KG1 (cell line): ENCODE measurements around the gene ADRA2B.

Experiments
- DNase-seq: peaks from one replicate; lab custom pipeline; 2025; lab: John Stamatoyannopoulos, UW

ADRA2B gene

DNA sequence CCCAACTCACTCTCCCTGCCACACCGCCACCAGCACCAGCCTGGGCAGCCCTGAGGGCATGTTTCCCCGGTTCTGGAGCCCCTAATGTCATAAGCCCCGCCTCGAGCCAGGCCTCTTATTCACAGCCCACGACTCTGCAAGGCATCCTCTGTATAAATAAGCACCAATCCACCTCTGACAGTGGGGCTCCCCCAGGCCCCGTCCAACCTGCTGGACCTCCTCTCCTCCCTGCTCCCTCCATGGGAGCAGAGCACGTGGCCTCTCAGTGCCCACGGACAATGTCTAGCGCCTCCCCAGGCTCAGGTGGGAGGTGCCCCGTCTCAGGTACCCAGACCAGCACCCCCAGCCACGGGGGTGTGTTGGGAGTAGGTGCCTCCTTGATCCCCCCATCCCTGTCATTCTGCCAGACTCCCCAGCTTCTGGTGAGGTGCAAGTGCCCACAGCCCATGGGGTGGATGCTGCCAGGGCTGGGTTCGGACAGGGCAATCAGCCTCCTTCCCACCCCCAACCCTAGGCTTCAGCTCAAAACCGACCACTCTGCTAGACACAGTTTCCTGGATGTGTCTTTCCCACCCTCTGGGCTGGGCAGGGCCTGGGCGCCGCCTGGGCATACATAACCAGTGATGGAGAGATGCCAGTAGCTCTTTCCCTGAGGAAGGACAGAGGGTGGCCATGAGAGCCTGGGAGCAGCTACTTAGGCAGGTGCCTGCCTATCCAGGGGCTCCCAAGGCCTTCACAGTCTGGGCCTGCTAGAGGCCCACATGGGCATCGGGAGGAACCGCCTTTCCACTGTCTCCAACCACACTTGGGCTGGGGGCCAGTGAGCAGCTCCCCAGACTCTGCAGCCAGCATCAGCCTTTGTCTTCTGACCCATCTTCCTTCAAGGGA is 1.6 kb upstream of the ADRA2B start:
- no peak for DNase-seq

DNA sequence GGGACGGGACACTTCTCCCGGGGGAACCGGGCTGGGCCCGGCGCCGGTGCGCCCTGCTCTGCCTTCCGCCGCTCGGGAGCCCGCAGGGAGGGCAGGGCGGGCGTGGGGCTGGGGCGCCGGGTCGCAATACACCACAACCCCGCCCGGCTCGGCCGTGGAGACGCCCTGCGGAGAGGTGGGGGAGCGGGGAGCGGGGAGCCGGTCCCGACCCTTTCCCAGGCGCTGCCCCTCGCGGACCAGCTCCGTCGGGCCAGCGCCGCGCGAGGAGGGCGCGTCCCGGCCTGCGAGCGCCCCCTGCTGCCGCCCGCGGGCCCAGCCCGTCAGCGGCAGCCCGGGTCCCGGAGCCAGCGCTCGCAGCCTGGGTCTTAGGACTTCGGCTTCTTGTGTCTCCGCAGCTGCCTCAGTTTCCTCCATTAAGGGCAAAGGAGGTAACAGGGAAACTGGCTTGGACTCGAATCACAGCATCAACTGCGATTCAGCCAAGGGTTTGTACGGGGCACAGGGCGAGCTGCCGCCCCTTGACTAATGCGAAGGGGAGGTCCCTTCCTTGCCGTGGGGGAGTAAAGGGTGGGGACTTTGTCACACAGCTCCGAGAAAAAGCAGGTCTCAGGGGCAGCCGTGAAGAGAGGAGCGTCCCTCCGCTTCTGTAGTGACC is 635 bp upstream of the ADRA2B start:
- DNase-seq, result no peak

DNA sequence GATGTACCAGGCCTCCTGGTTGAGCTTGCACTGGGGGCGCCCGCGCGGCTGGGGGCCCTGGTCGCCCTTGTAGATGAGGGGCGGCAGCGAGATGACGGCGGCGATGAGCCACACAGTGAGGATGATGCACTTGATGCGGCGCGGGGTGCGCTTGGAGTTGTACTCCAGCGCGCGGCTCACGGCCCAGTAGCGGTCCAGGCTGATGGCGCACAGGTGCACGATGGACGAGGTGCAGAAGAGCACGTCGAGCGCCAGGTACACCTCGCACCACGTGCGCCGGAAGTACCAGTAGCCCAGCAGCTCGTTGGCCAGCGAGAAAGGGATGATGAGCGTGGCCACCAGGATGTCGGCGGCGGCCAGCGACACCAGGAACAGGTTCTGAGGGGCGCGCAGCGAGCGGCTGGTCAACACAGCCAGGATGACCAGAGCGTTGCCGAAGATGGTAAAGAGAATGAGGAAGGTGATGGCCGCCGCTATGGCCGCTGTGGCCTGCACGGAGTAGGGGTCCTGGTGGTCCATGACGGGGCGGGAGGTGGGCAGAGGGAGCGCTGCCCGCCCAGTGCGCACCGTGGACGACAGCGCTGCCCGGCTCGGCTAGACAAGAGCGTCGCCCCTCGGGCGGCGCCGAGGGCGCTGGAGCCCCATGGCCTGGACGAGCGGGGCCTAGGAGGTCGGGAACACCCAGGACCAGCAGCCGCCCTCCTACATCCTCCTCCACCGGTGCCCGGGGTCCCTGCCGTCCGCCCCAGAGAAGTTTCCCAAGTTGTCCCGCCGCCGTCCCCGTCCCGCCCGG is 544 bp downstream of the ADRA2B start:
- no peak for DNase-seq

DNA sequence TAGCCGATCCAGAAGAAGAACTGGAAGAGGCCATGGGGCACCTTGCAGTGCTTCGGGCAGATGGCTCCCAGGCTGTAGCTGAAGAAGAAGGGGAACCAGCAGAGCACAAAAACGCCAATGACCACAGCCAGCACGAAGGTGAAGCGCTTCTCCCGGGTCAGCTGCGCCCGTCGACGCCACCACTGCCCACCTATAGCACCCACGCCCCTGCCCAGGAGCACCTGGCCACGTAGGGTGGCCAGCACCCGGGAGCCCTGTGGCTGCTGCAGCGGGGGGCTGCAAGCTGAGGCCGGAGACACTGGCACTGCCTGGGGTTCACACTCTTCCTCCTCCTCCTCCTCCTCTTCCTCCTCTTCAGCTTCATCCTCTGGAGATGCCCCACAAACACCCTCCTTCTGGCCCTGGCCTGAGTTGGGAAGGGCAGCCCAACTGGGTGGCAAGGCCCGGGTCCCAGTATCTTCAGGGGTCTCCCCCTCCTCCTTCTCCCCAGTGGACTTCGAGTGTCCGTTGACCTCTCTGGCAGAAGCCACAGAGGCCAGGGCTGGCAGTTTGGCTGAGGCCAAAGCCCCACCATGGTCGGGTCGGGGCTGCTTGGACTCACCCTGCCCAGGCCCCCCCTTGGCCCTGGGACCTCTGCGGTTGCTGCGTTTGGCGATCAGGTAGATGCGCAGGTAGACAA is 1.3 kb downstream of the ADRA2B start:
- no peak for DNase-seq

DNA sequence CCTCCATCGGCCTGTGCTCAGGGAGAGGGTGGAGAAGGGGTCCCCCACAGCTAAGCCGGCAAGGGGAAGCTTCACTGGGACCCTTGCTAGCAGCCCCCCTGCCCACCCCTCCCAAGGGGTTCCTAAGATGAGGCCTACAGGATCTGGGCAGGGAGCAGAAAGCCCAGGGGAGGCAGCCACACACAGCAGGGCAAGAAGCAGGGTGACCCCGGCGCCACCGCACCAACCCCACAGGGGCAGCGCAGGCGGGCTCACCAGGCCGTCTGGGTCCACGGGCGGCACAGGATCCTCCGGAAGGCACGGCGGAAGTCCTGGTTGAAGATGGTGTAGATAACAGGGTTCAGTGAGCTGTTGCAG is 1.8 kb downstream of the ADRA2B start:
- DNase-seq, result no peak

DNA sequence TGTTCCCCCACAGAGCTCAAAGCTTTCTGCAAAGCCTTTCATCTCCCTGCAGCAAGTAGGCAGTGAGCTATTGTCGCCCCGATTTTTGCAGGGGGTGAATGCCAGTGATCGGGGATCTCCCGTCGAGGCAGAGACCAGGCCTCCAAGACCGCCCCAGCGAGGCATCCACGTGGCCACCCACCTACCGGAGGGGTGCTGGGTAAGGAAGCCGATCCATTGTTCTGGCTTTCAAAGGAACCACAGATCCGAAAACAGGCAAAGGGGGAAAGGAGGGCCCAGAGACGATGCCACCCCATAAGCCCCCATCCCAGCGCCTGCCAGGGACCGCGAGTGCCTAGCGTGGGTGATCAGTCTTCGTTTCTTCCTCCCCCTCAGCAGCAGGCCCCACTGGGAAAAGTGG is 2.4 kb downstream of the ADRA2B start:
- no peak for DNase-seq

DNA sequence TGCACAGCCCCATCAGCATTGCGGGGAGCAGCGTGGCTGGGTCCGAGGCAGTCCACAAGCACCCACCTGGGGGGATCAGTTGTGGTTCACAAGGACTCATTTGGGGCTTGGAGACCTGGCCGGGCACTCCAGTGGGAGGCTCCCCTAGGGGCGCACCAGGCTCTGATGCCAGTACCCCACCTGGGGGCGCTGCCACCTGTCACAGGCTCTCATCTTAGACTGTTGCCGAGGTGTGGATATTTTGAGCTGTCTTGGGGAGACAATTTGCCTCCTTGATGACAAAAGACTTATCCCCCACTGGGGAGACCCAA is 3.0 kb downstream of the ADRA2B start:
- no peak for DNase-seq

DNA sequence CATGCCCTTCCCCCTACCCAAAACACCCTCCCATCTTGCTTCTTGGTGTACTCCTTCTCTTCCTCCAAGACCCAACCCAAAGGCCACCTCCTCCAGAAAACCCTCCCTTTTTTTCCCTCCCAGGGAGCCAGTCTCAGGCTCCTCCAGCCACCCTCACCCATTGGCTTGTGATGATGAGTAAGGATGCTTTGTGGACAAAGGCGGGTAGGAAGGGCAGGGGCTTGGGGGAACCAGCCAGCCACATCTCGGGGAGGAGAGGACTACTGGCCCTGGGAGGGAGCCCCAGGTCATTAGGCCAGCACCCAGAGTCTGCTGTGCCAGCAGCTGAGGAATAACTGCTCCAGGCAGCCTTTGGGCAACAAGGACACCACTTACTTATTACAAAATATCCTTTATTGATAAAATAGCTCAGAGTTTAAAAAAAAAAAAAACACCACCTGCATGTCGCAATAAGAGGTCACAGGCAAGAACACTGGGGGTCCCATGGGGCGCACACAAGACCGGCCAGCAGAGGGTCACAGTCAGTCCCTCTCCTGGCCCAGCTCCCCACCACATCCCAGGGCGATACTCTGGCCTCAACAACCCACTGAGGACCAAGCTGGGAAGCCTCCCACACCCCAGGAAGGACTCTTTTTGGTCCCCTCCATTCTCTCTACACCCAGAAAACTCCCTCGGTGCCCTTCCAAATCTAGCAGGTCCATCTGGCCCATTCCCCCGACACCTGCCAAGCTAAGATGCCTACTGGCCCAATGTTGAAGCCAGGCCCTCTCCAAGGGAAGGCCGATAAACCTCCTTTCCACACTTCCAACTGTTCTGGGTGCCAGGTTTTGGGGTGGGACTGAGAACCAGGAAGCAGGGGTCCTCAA is 3.6 kb downstream of the ADRA2B start:
- no peak for DNase-seq

DNA sequence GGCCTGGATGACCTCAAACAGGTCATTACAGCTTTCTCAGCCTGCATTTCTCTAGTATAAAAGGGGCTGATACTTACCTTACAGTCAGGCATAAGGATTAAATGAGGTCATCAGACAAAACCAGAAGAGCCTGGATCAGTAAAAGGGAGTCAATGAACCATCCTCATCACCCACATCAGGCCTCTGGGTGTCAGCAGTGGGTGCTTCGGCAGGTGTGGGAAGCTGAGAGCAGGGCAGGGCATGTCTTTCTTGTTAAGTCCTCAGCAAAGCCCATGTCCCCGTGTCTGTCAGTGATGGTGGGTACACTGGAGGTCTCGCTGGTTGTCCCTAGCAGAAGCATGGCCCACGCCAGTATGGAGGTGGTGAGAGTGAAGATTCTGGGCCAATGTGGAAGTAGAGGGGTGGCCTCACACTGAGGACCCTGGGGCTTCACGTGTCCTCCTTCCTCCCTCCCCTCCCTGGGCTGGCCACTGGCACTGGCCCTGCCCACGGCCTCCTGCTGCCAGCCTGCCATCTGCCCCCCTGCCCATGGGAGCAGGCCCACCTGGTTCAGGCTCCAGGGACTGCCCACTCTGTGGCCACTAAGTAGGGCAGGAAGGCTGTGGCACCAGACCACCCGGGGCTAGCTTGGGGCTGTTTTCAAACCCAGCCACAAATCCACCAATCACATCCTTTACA is 4.4 kb downstream of the ADRA2B start:
- no peak for DNase-seq

DNA sequence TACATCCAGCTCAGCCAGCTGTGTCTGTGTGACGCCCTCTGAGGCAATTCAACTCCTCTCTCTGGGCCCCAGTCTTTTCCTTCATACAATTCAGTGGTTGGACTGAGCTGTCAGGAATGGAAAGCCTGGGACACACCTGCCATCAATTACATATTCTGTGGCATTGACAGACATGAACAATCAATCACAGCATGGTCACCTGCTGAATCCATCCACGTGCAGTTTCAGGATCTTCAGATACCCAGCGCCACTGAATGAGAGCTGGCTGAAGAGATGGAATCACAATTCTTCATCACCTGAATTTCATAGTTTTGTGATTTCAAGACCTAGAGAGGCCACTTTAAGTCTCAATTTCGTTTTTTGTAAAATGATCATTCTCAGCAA is 5.1 kb downstream of the ADRA2B start:
- DNase-seq, result no peak

DNA sequence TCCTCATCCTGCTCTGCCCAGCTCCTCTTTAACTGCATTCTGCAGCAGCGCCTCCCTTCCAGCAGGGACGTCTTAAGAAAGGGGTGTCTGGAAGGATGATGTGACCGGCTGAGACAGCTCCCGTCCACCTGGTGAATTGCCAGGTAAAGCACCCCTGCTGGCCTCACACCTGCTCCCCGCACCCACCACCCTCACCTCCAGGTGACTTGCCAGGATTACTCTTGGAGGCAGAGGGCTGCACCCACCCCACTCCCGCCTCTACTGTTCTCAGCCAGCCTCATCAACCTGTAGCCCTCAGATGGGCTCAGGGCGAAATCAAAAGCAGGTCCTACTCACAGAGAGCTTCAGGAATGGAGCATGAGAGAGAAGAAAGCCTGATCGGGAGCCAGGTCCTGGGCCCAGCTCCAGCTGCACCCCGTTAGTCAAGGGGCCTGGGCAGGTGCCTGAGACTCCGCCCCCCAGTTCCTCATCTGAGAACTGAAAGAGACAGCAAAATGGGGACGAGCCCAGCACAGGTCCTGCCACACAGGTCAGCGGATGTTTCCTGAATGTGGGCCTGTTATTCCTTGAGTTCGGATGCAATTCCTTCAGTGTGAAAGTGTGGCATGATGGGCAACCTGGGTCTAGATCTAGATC is 5.6 kb downstream of the ADRA2B start:
- DNase-seq, result no peak

DNA sequence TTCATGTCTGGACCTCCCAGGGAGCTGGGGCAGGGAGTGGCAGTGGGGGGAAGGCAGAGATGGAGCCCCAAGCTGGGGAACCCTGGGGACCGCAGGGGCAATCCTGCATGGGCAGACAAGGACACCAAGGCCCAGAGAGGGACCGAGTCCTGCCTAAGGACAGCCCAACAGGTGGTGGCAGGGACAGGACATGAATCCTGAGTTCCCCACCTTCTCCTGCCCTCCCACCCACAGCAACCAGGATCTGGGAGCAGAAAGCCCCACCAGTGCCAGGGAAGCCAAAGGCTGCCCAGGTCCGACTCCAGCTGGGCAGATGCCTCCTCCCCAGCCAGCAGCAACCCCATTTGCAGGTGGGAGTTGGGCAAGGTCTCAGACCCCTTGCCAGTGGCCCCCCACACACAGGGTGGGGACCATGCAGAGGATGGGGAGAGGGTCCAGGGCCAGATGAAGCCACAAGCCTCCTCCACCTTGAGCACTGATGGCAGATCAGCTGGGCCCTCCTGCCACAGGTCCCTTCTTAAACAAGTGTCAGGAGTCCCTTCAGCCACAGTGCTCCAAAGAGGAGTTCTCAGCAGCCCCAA is 6.3 kb downstream of the ADRA2B start:
- DNase-seq, result no peak

DNA sequence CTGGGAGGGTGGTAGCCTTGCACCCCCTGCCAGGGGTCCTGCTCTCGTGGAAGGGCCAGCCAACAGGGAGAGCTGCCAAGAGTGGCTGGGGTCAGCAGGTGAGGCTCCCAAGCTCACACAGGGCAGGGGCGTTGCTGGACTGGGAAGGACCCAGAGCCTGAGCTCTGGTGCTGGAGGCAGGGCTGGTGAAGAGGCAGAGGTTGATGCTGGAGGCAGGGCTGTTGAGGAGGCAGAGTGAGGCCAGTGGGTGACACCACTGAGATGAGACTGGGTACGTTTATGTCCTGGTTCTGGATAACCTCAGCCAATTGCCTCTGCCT is 7.0 kb downstream of the ADRA2B start:
- no peak for DNase-seq

DNA sequence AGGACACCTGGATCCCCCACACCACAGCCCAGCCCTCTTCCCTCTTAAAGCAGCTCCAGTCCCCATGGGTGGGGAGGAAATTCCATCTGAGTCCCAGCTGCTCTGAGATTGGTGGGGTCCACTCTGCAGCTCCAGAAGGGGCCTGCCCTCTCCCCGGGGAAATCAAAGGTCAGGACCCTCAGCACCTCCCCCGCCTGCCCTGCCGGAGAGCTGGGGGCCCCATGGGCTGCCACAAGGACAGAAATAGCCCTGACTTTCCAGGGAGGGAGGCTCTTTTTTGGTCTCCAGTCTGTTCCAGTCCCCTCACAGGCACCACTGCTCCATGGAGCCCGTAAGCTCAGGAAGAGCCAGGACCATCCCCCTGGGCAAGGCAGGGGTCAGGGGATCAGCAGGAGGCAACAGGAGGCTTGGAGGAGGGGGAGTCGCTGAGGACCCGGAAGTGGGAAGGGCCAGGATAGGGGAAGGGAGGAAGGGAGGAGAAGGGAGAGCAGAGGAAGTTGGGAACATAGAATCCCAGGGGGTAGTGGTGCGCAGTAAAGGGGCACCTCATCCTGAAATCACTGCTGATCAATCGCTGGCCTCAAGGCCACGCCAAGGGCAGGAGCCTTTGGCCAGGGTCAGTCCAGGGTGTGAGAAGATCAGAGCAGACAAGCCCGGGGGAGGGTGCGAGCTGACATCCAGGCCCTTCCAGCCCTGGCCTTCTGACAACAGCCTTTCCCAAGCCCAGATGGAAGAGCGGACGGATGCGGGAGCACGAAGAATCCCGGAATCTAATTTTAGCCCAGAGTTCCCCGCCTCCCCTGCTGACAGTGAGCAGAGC is 7.6 kb downstream of the ADRA2B start:
- no peak for DNase-seq

DNA sequence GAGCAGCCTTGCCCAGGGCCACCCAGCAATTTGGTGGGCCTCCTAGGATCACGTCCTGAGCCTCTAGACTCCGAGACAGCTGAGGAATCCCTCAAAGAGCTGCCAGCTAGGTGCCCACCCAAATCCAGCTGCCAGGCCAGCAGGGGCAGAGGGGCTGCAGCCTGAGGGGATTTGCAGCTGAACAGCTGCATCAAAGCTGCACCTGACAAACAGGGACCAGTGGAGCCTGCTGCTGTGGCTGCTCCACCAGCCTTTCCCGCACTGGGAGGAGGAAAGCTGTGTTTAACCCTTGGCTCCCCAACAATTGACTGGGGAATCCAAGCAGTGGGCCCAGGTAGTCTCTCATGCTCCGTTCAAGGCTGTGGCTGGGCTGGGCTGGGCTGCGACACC is 8.2 kb downstream of the ADRA2B start:
- no peak for DNase-seq

DNA sequence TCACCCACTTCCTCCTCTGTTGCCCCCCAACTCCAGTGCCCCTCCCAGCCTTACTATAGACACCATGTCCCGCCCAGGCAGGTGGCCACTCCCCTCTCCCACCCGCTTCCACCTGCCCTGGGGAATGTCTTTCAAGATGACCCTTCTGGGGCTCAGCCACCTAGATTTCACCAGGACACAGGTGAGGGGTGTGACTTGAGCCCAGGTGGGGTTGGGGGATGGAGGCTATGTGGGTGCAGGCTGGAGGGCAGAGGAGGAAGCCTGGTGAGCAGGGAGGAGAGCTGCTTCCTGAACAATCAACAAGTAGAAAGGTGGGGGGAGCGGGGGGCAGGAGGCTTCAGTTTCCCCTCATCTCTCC is 8.7 kb downstream of the ADRA2B start:
- no peak for DNase-seq

DNA sequence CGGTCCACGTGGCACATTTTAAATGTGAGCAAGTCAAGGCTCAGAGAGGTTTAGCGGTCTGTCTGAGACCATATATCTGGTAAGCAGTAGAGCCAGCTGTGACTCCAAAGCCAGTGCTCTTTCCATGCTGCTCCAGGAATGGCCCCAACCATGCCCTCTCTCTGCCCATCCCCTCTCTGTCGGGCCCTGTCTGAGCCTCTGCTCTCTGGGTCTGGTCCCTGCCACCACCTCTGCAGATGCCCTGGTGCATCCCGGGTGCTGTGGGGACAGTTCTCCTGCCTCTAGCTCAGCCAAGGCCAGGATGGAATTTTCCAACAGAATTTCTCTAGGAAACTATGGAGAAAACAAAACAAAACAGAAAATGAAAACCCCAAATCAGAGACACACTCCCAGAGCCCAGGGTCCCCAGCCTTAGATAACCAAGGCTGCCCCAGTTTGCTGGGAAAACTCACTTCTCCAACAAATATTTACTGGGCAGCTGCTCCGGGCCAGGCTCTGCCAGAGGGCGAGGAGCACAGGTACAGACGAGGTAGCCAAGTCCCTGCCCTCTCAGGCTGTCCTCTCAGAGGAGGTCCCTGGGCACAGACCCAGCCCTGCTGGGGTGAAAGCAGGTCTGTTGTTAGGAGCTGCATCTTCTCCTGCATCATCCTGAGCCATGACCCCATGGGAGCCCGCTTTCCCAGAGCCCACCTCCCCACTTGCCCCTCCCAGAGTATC is 9.2 kb downstream of the ADRA2B start:
- DNase-seq, result no peak

DNA sequence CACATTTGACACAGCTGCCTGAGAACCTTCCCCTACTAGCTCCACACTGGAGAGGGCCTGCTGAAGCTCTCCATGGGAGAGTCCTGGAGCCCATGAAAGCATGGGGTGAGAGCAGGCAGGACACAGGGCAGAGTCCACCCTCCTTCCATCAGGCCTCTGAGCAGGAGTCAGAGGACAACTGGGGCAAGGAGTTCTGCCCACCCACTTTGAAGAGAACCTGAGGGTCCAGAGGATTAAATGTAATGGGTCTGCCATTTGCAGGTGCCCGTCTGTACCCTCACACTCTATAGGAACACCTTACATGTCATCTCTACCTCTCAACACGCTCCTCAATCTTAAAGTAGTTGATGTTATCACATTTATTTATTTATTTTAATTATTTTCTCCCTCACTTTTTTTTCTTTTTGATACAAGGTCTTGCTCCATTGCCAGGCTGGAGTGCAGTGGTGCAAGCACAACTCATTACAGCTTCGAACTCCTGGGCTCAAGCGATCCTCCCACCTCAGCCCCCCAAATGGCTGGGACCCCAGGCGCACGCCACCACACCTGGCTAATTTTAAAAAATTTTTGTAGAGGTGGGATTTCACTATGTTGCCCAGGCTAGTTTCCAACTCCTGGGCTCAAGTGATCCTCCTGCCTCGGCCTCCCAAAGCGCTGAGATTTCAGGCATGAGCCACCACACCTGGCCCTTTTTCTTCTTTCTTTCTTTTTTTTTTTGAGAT is 10.2 kb downstream of the ADRA2B start:
- no peak for DNase-seq
